BJ (cell line): Measurements from ENCODE around the gene PIF1. TPM values are rescaled to one million over a fixed set of nuclear protein-coding genes. Genes with fewer than 3 reads are reported as not detected.
A peak's percentile ranks its signal among the peaks of the same experiment; 100 is the strongest.

Experiments used
- CTCF ChIA-PET: fragments of 350-600 bp; formaldehyde crosslinking; extraction: SDS; loops from one replicate; lab custom pipeline; 2021; ENCODE audit warnings: antibody characterized with exemption, inconsistent platforms; lab: Yijun Ruan, JAX
- POLR2A ChIA-PET: fragments of 300-600 bp; sonication (Branson Sonifier 250); formaldehyde crosslinking; extraction: SDS; loops from one replicate; lab custom pipeline; 2021; ENCODE audit warnings: antibody characterized with exemption; lab: Charles Lee
- DNase-seq: peaks from one replicate; pipeline ENCODE4 v3.0.0-alpha.2; 2011; ENCODE audit warnings: low read depth
- H3K27me3 ChIP-seq: 2 replicates; pipeline ENCODE4 v1.6.0; 2011; ENCODE audit warnings: low read length; ENCODE audit not compliant: control insufficient read depth, insufficient read depth
- H3K36me3 ChIP-seq: 2 replicates; pipeline ENCODE4 v1.5.1; 2011; ENCODE audit warnings: low read length; ENCODE audit not compliant: control insufficient read depth, insufficient read depth
- H3K4me3 ChIP-seq: 2 replicates; pipeline ENCODE4 v1.5.1; 2011; ENCODE audit warnings: low read depth, mild to moderate bottlenecking, control low read depth, low read length
- CTCF ChIP-seq: IDR thresholded peaks from 2 replicates; pipeline ENCODE4 v1.5.1; 2011; ENCODE audit warnings: low read depth, mild to moderate bottlenecking, control low read depth, inconsistent platforms, low read length, moderate library complexity; ENCODE audit not compliant: insufficient read depth
- polyA minus RNA-seq: library from RNA; depleted of rRNA, polyadenylated mRNA; stranded (reverse); fragments of >200 nt; gene quantifications from 2 replicates; pipeline ENCODE4 v1.2.3, GENCODE V29; 2011; rRNA and poly(A)+ RNA removed
- polyA plus RNA-seq: library from polyadenylated mRNA; depleted of rRNA; stranded (reverse); fragments of >200 nt; gene quantifications from 2 replicates; pipeline ENCODE4 v1.2.3, GENCODE V29; 2011; rRNA removed

PIF1 gene
- polyA plus RNA-seq (7.5 and 10.8 TPM in 2 replicates), polyA minus RNA-seq (4.8 and 6.8 TPM in 2 replicates)

- Histone ChIP-seq H3K36me3 (no peaks in the 10 kb centered on the region; the same call in 1 of the 2 replicates), H3K27me3 (no peaks in the 10 kb centered on the region), H3K4me3 (peak within 1 kb of the TSS; percentile 54)
- 0 out of 2 replicates have a peak, but pooled peaks have one; percentile 4 for TF ChIP-seq CTCF
- DNase-seq: peak; percentile 93
- CTCF ChIA-PET: interaction anchor here (0.6 to 1.2 kb wide), 5 partner anchors 10 to 121 kb away, joined by 3 to 4 read pairs (median 3); no protein-coding TSS in a partner anchor
- POLR2A ChIA-PET: interaction anchor here (0.5 to 0.6 kb wide), 3 partner anchors 16 to 158 kb away, joined by 3 to 5 read pairs (median 4); partner anchors contain the start of gene PLEKHO2
Observed at GRCh38 chr15:64825431-64826294, at the start of gene PIF1. Gene PIF1, minus strand, starts transcription at chr15:64825647. Its CDS starts 1,312 bp downstream, at chr15:64824335.

GRCh38 chr15:64870353-64870752, 44.9 kb upstream of the PIF1 start:
- Histone ChIP-seq H3K4me3 (no peak overlapping the region), H3K36me3 (peaks cover 3% of the 10 kb centered on the region; the same call in 1 of the 2 replicates), H3K27me3 (no peaks in the 10 kb centered on the region)
- ChIA-PET CTCF (no interaction called here), POLR2A (no interaction called here)
- no peak for DNase-seq
- no peak for TF ChIP-seq CTCF

- CTCF ChIA-PET: no interaction called here
- H3K36me3 ChIP-seq: peaks cover 3% of the 10 kb centered on the region
- POLR2A ChIA-PET: no interaction called here
- H3K4me3 ChIP-seq: no peak overlapping the region
- TF ChIP-seq CTCF: no peak
- DNase-seq: no peak
- no peaks in the 10 kb centered on the region for H3K27me3 ChIP-seq
Observed at GRCh38 chr15:64869501-64869900, 44.1 kb upstream of the PIF1 start.

GRCh38 chr15:64865998-64866520, 40.6 kb upstream of the PIF1 start:
- ChIA-PET POLR2A (no interaction called here), CTCF (interaction anchor here (1.1 to 1.6 kb wide), 3 partner anchors 8 to 16 kb away, joined by 3 to 5 read pairs (median 4); no protein-coding TSS in a partner anchor)
- Histone ChIP-seq H3K4me3 (no peak overlapping the region), H3K27me3 (no peaks in the 10 kb centered on the region), H3K36me3 (peaks cover 9% of the 10 kb centered on the region)
- DNase-seq: peak; percentile 72
- no peak for TF ChIP-seq CTCF
